Measurements from ENCODE around the gene RCBTB1. TPM values are rescaled to one million over a fixed set of nuclear protein-coding genes. Genes with fewer than 3 reads are reported as not detected.
"Not testable (repeated sequence)": the region's sequence is repeated elsewhere in the genome, so short reads cannot be mapped to it uniquely, and the experiment has no call there.

Gene RCBTB1
- total RNA-seq, 2 experiments from 2014 or later, result 9.8 to 14.9 TPM

- Mint-ChIP-seq H3K4me1 (peaks cover 3% of the 10 kb centered on the region), H3K27ac (no peak overlapping the region), H3K4me3 (peak overlapping the region; percentile 49), H3K9me3 (ENCODE audit: low read depth) (no peaks in the 10 kb centered on the region), H3K36me3 (ENCODE audit: low read depth) (no peaks in the 10 kb centered on the region), H3K27me3 (peaks cover 5% of the 10 kb centered on the region)
- CTCF ChIA-PET, result interaction anchor here (0.7 kb wide), 1 partner anchor 311 kb away, joined by 3 read pairs; no protein-coding TSS in a partner anchor
- peak; percentile 42 for ATAC-seq
- POLR2A ChIA-PET, result no interaction called here
- DNase-seq, result peak; percentile 39
- intact Hi-C loops (cut with DNase I, micrococcal nuclease), result no loop called here
Measured at GRCh38 chr13:49620170-49620621, 34.8 kb upstream of the RCBTB1 start.

- ChIA-PET CTCF (no interaction called here), POLR2A (no interaction called here)
- no peaks in the 10 kb centered on the region for H3K9me3 Mint-ChIP-seq (ENCODE audit: low read depth)
- H3K4me1 Mint-ChIP-seq, result peaks cover 3% of the 10 kb centered on the region
- peaks cover 6% of the 10 kb centered on the region for H3K27me3 Mint-ChIP-seq
- ATAC-seq (no peak), DNase-seq (no peak)
- no peaks in the 10 kb centered on the region for H3K36me3 Mint-ChIP-seq (ENCODE audit: low read depth)
- no peak overlapping the region for H3K27ac Mint-ChIP-seq
- H3K4me3 Mint-ChIP-seq, result no peak overlapping the region
- intact Hi-C loops (cut with DNase I, micrococcal nuclease), result no loop called here
Measured at GRCh38 chr13:49616676-49617065, 31.3 kb upstream of the RCBTB1 start.

GRCh38 chr13:49615836-49616675 is 30.7 kb upstream of the RCBTB1 start:
- Mint-ChIP-seq H3K27me3 (peaks cover 4% of the 10 kb centered on the region), H3K27ac (no peak overlapping the region), H3K4me3 (no peak overlapping the region), H3K36me3 (ENCODE audit: low read depth) (no peaks in the 10 kb centered on the region), H3K9me3 (ENCODE audit: low read depth) (peaks cover 2% of the 10 kb centered on the region), H3K4me1 (peaks cover 3% of the 10 kb centered on the region)
- ATAC-seq (no peak), DNase-seq (no peak)
- intact Hi-C loops (cut with DNase I, micrococcal nuclease), result no loop called here
- ChIA-PET POLR2A (no interaction called here), CTCF (interaction anchor here (0.9 to 1.0 kb wide), 2 partner anchors 9 to 14 kb away, joined by 3 read pairs; no protein-coding TSS in a partner anchor)

- intact Hi-C loops (cut with DNase I, micrococcal nuclease); H3K4me3 Mint-ChIP-seq; H3K4me1 Mint-ChIP-seq; H3K27me3 Mint-ChIP-seq; H3K36me3 Mint-ChIP-seq (ENCODE audit: low read depth); H3K27ac Mint-ChIP-seq; POLR2A ChIA-PET; ATAC-seq; H3K9me3 Mint-ChIP-seq (ENCODE audit: low read depth); DNase-seq: not testable (repeated sequence)
- CTCF ChIA-PET, result interaction anchor here (0.7 to 1.1 kb wide), 2 partner anchors 181 to 311 kb away, joined by 3 read pairs; no protein-coding TSS in a partner anchor
Measured at GRCh38 chr13:49612042-49612441, 26.7 kb upstream of the RCBTB1 start.

- Mint-ChIP-seq H3K9me3 (ENCODE audit: low read depth) (peaks cover 2% of the 10 kb centered on the region), H3K27me3 (peaks cover 2% of the 10 kb centered on the region), H3K4me1 (peaks cover 2% of the 10 kb centered on the region), H3K27ac (no peak overlapping the region), H3K4me3 (no peak overlapping the region), H3K36me3 (ENCODE audit: low read depth) (no peaks in the 10 kb centered on the region)
- ATAC-seq (no peak), DNase-seq (no peak)
- ChIA-PET POLR2A (no interaction called here), CTCF (no interaction called here)
- intact Hi-C loops (cut with DNase I, micrococcal nuclease), result no loop called here
Measured at GRCh38 chr13:49610176-49610575, 24.8 kb upstream of the RCBTB1 start.

GRCh38 chr13:49608651-49609331 is 23.4 kb upstream of the RCBTB1 start:
- CTCF ChIA-PET, result interaction anchor here (0.6 to 2.2 kb wide), 7 partner anchors 23 to 308 kb away, joined by 3 to 7 read pairs (median 3); no protein-coding TSS in a partner anchor

GRCh38 chr13:49607761-49608160 is 22.4 kb upstream of the RCBTB1 start:
- DNase-seq (no peak), ATAC-seq (no peak)
- no peak overlapping the region for H3K27ac Mint-ChIP-seq
- peaks cover 2% of the 10 kb centered on the region for H3K4me1 Mint-ChIP-seq
- ChIA-PET CTCF (interaction anchor here (0.6 to 2.4 kb wide), 13 partner anchors 8 to 347 kb away, joined by 3 to 11 read pairs (median 4); no protein-coding TSS in a partner anchor), POLR2A (no interaction called here)
- intact Hi-C loops (cut with DNase I, micrococcal nuclease), result loop anchor here (1.0 to 5.0 kb wide), 7 partner anchors 113 to 367 kb away; partner anchors contain the start of genes CDADC1 (in 1 of the 2) and PHF11 (in 1 of the 2)
- no peaks in the 10 kb centered on the region for H3K27me3 Mint-ChIP-seq
- H3K9me3 Mint-ChIP-seq (ENCODE audit: low read depth), result peaks cover 2% of the 10 kb centered on the region
- H3K36me3 Mint-ChIP-seq (ENCODE audit: low read depth), result no peaks in the 10 kb centered on the region
- no peak overlapping the region for H3K4me3 Mint-ChIP-seq

More at GRCh38 chr13:49608651-49609331, 23.4 kb upstream of the RCBTB1 start:
- H3K4me3 Mint-ChIP-seq, result no peak overlapping the region
- H3K4me1 Mint-ChIP-seq, result peaks cover 2% of the 10 kb centered on the region
- H3K9me3 Mint-ChIP-seq (ENCODE audit: low read depth), result peaks cover 2% of the 10 kb centered on the region
- no peaks in the 10 kb centered on the region for H3K36me3 Mint-ChIP-seq (ENCODE audit: low read depth)
- DNase-seq (no peak), ATAC-seq (no peak)
- peaks cover 2% of the 10 kb centered on the region for H3K27me3 Mint-ChIP-seq
- intact Hi-C loops (cut with DNase I, micrococcal nuclease), result loop anchor here in 1 of 2 experiments (5.0 kb wide), 1 partner anchor 161 kb away; no protein-coding TSS in a partner anchor
- POLR2A ChIA-PET, result interaction anchor here (0.6 kb wide), 1 partner anchor 242 kb away, joined by 4 read pairs; no protein-coding TSS in a partner anchor
- no peak overlapping the region for H3K27ac Mint-ChIP-seq

GRCh38 chr13:49606747-49607648 is 21.6 kb upstream of the RCBTB1 start:
- ChIA-PET POLR2A (no interaction called here), CTCF (interaction anchor here (0.6 to 2.4 kb wide), 26 partner anchors 8 to 790 kb away, joined by 3 to 11 read pairs (median 4); partner anchors contain the start of gene RCBTB1)
- H3K4me1 Mint-ChIP-seq, result peaks cover 2% of the 10 kb centered on the region
- peak overlapping the region; percentile 68 for H3K4me3 Mint-ChIP-seq
- H3K27me3 Mint-ChIP-seq, result no peaks in the 10 kb centered on the region
- intact Hi-C loops (cut with DNase I, micrococcal nuclease), result loop anchor here (1.0 to 5.0 kb wide), 7 partner anchors 112 to 367 kb away; partner anchors contain the start of genes CDADC1 (in 1 of the 2) and PHF11 (in 1 of the 2)
- ATAC-seq (peak; percentile 98), DNase-seq (peak; percentile 90)
- no peaks in the 10 kb centered on the region for H3K36me3 Mint-ChIP-seq (ENCODE audit: low read depth)
- peak overlapping the region; percentile 75 for H3K27ac Mint-ChIP-seq
- peaks cover 2% of the 10 kb centered on the region for H3K9me3 Mint-ChIP-seq (ENCODE audit: low read depth)

- intact Hi-C loops (cut with DNase I, micrococcal nuclease), result no loop called here
- CTCF ChIA-PET, result interaction anchor here (1.2 to 1.5 kb wide), 3 partner anchors 21 to 304 kb away, joined by 3 read pairs; no protein-coding TSS in a partner anchor
- Mint-ChIP-seq H3K27ac (no peak overlapping the region), H3K4me1 (peaks cover 2% of the 10 kb centered on the region), H3K4me3 (no peak overlapping the region), H3K27me3 (no peaks in the 10 kb centered on the region), H3K36me3 (ENCODE audit: low read depth) (no peaks in the 10 kb centered on the region), H3K9me3 (ENCODE audit: low read depth) (no peaks in the 10 kb centered on the region)
- POLR2A ChIA-PET, result interaction anchor here (0.5 kb wide), 1 partner anchor 52 kb away, joined by 3 read pairs; no protein-coding TSS in a partner anchor
- no peak for DNase-seq
- ATAC-seq, result no peak
Measured at GRCh38 chr13:49604570-49604969, 19.2 kb upstream of the RCBTB1 start.

- H3K4me3 Mint-ChIP-seq; H3K36me3 Mint-ChIP-seq (ENCODE audit: low read depth); H3K4me1 Mint-ChIP-seq; intact Hi-C loops (cut with DNase I, micrococcal nuclease); H3K27ac Mint-ChIP-seq; H3K27me3 Mint-ChIP-seq; H3K9me3 Mint-ChIP-seq (ENCODE audit: low read depth): not testable (repeated sequence)
- ATAC-seq, result peak; percentile 44
- CTCF ChIA-PET, result interaction anchor here (0.5 to 0.7 kb wide), 3 partner anchors 155 to 492 kb away, joined by 3 to 4 read pairs (median 3); no protein-coding TSS in a partner anchor
- POLR2A ChIA-PET, result interaction anchor here (0.7 kb wide), 1 partner anchor 11 kb away, joined by 3 read pairs; no protein-coding TSS in a partner anchor
- peak; percentile 11 for DNase-seq
Measured at GRCh38 chr13:49602615-49603014, 17.3 kb upstream of the RCBTB1 start.

All from activated CD4-positive, alpha-beta T cell treated with anti-CD3 and anti-CD28 coated beads for 36 hours (primary cell).